ENCODE data around the gene ADGRA3.

ADGRA3 gene

DNA sequence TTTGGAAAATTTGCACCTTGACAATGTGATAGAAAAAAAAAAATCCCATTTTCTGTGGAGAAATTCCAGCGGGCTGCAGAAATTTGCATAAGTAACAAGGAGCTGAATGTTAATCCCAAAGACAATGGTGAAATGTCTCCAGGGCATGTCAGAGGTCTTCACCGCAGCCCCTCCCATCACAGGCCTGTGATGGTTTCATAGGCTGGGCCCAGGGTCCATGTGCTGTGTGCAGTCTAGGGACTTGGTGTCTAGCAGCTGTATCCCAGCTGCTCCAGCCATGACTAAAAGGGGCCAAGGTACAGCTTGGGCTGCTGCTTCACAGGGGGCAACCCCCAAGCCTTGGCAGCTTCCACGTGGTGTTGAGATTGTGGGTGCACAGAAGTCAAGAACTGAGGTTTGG is 85.2 kb downstream of the ADGRA3 start:
- H3K4me2 ChIP-seq = no peak overlapping the region

GRCh38 chr4:22428441-22428840 is 87.4 kb downstream of the ADGRA3 start:
- Histone ChIP-seq H3K27ac (no peak overlapping the region), H3K9ac (no peak overlapping the region), H3K36me3 (peaks cover 71% of the 10 kb centered on the region), H3K4me2 (no peak overlapping the region), H4K20me1 (no peaks in the 10 kb centered on the region), H3K27me3 (no peaks in the 10 kb centered on the region), H3K4me1 (no peaks in the 10 kb centered on the region), H3K4me3 (no peak overlapping the region), H3K9me3 (no peaks in the 10 kb centered on the region)
- TF ChIP-seq Cebpa-rat (IDR thresholded peaks at IDR 0.05) = no peak

More for the DNA sequence above, 85.2 kb downstream of the ADGRA3 start:
- no peak overlapping the region for H3K4me3 ChIP-seq
- no peak overlapping the region for H3K9ac ChIP-seq
- no peak overlapping the region for H3K27ac ChIP-seq
- peaks cover 76% of the 10 kb centered on the region for H3K36me3 ChIP-seq
- TF ChIP-seq Cebpa-rat (IDR thresholded peaks at IDR 0.05) = no peak
- no peaks in the 10 kb centered on the region for H3K9me3 ChIP-seq
- H3K4me1 ChIP-seq = no peaks in the 10 kb centered on the region
- H3K27me3 ChIP-seq = no peaks in the 10 kb centered on the region
- H4K20me1 ChIP-seq = no peaks in the 10 kb centered on the region

DNA sequence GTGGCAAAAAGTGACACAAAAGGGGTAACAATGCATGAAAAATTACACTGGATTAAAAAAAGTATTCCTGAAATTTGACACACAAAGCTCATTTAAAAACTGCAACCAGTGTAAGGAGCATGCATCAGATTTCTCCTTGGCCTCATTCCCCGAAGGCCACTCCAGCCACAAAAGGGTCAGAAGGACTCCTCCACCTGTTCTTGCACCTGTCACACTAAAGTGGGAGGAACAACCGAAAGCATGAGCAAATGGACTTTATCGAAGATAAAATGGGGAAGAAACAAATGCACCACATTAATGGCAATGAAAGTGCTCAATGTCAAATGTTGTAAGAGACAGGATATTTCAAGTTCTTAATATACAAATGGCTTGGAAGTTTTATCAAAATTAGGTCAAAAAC is 88.2 kb downstream of the ADGRA3 start:
- H4K20me1 ChIP-seq = no peaks in the 10 kb centered on the region
- no peak overlapping the region for H3K4me3 ChIP-seq
- no peaks in the 10 kb centered on the region for H3K27me3 ChIP-seq
- H3K4me2 ChIP-seq = no peak overlapping the region
- no peak overlapping the region for H3K9ac ChIP-seq
- H3K36me3 ChIP-seq = peaks cover 76% of the 10 kb centered on the region
- TF ChIP-seq Cebpa-rat (IDR thresholded peaks at IDR 0.05) = no peak
- no peak overlapping the region for H3K27ac ChIP-seq
- H3K4me1 ChIP-seq = no peaks in the 10 kb centered on the region
- no peaks in the 10 kb centered on the region for H3K9me3 ChIP-seq

GRCh38 chr4:22420291-22420690 is 95.6 kb downstream of the ADGRA3 start:
- H4K20me1 ChIP-seq = no peaks in the 10 kb centered on the region
- H3K4me3 ChIP-seq = no peak overlapping the region
- H3K9me3 ChIP-seq = no peaks in the 10 kb centered on the region
- H3K27ac ChIP-seq = no peak overlapping the region
- no peak for TF ChIP-seq Cebpa-rat (IDR thresholded peaks at IDR 0.05)
- no peaks in the 10 kb centered on the region for H3K4me1 ChIP-seq
- H3K27me3 ChIP-seq = no peaks in the 10 kb centered on the region
- no peak overlapping the region for H3K9ac ChIP-seq
- H3K4me2 ChIP-seq = no peak overlapping the region
- H3K36me3 ChIP-seq = peaks cover 68% of the 10 kb centered on the region

GRCh38 chr4:22417408-22417807 is 98.5 kb downstream of the ADGRA3 start:
- H3K27ac ChIP-seq = no peak overlapping the region
- no peak overlapping the region for H3K4me2 ChIP-seq
- H3K9me3 ChIP-seq = no peaks in the 10 kb centered on the region
- 0 out of 2 replicates have a peak, but pooled peaks cover 5% of the 10 kb centered on the region for H4K20me1 ChIP-seq
- H3K4me1 ChIP-seq = no peaks in the 10 kb centered on the region
- no peak for TF ChIP-seq Cebpa-rat (IDR thresholded peaks at IDR 0.05)
- no peak overlapping the region for H3K4me3 ChIP-seq
- H3K36me3 ChIP-seq = peaks cover 64% of the 10 kb centered on the region
- H3K27me3 ChIP-seq = no peaks in the 10 kb centered on the region
- H3K9ac ChIP-seq = no peak overlapping the region

DNA sequence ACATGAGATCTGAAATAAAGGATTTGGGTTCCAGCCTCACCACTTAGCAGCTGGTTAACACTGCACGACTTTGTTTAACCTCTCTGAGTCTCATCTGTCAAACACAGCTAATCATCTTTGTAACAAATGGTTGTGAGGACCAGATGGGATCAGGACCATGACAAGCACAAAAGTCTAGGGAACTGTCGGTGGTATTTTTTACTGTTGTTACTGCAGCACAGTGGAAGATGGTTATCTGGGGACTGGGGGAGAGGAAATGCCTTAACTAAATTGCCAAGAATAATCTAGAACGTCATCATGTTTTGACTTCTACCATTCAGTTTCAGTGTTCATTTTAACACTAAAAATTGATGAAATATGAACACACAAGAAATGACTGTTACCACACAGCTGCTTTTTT is 99.5 kb downstream of the ADGRA3 start:
- H3K9ac ChIP-seq = no peak overlapping the region
- no peak overlapping the region for H3K27ac ChIP-seq
- no peak overlapping the region for H3K4me2 ChIP-seq
- H3K27me3 ChIP-seq = no peaks in the 10 kb centered on the region
- peaks cover 59% of the 10 kb centered on the region for H3K36me3 ChIP-seq
- 0 out of 2 replicates have a peak, but pooled peaks cover 5% of the 10 kb centered on the region for H4K20me1 ChIP-seq
- no peaks in the 10 kb centered on the region for H3K4me1 ChIP-seq
- no peaks in the 10 kb centered on the region for H3K9me3 ChIP-seq
- TF ChIP-seq Cebpa-rat (IDR thresholded peaks at IDR 0.05) = no peak
- H3K4me3 ChIP-seq = no peak overlapping the region

GRCh38 chr4:22414833-22415232 is 101.0 kb downstream of the ADGRA3 start:
- H4K20me1 ChIP-seq = 0 out of 2 replicates have a peak, but pooled peaks cover 5% of the 10 kb centered on the region
- no peaks in the 10 kb centered on the region for H3K4me1 ChIP-seq
- no peak for TF ChIP-seq Cebpa-rat (IDR thresholded peaks at IDR 0.05)
- H3K9me3 ChIP-seq = no peaks in the 10 kb centered on the region
- no peaks in the 10 kb centered on the region for H3K27me3 ChIP-seq
- H3K27ac ChIP-seq = no peak overlapping the region
- no peak overlapping the region for H3K4me2 ChIP-seq
- H3K36me3 ChIP-seq = peaks cover 48% of the 10 kb centered on the region
- no peak overlapping the region for H3K4me3 ChIP-seq
- no peak overlapping the region for H3K9ac ChIP-seq

- H3K4me1 ChIP-seq = no peaks in the 10 kb centered on the region
- no peak overlapping the region for H3K27ac ChIP-seq
- no peak overlapping the region for H3K4me2 ChIP-seq
- 0 out of 2 replicates have a peak, but pooled peaks cover 5% of the 10 kb centered on the region for H4K20me1 ChIP-seq
- TF ChIP-seq Cebpa-rat (IDR thresholded peaks at IDR 0.05) = no peak
- H3K9ac ChIP-seq = no peak overlapping the region
- H3K27me3 ChIP-seq = no peaks in the 10 kb centered on the region
- no peak overlapping the region for H3K4me3 ChIP-seq
- no peaks in the 10 kb centered on the region for H3K9me3 ChIP-seq
- H3K36me3 ChIP-seq = peaks cover 48% of the 10 kb centered on the region
Observed at GRCh38 chr4:22413471-22413870, 102.4 kb downstream of the ADGRA3 start.

DNA sequence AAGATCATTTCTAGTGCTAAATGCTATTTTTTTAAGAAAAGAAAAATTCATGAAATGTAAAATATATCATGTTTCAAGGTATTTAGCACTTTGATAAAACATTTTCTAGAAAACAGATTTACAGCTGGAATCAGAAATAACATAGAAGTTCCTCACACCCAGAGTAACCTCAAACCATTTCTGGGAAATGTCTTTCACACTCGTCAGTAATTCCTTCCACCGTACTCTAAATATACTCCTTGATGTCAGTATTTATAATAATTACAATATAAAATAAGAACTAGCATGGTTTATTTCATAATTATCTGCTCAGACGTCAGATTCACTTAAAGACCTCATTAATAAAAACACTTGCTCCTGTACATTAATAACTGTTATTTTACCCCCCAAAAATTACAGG is 103.9 kb downstream of the ADGRA3 start:
- H3K4me2 ChIP-seq = no peak overlapping the region
- 0 out of 2 replicates have a peak, but pooled peaks cover 5% of the 10 kb centered on the region for H4K20me1 ChIP-seq
- no peak for TF ChIP-seq Cebpa-rat (IDR thresholded peaks at IDR 0.05)
- no peaks in the 10 kb centered on the region for H3K4me1 ChIP-seq
- H3K9ac ChIP-seq = no peak overlapping the region
- no peaks in the 10 kb centered on the region for H3K9me3 ChIP-seq
- H3K27ac ChIP-seq = no peak overlapping the region
- H3K36me3 ChIP-seq = peaks cover 39% of the 10 kb centered on the region
- H3K4me3 ChIP-seq = no peak overlapping the region
- no peaks in the 10 kb centered on the region for H3K27me3 ChIP-seq

DNA sequence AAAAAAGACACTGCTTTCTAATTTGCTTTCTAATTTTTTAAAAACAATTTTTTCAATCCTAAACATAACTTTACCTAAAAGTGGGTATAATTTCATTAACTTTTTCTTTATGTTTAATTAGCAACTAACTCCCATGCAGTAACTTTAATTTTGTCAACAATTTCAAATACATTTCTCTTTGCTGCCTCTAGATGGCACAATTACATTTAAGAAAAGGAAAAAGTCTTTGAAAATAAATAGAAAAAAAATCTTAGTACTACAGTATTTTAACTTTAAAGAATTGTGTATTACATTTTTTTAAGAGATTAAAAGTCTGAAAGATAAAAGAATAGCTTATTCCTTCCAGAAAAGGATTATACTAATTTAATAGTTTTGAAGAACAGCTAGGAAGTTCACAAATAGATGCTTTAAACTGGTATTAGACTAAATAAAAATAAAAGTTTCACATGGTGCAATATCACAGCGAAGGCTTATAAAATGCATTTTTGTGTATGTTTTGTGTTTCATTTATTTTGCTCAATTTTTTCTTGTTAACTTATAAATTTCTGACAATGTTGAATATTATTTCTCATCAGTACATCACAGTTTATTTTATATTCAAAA is 105.1 kb downstream of the ADGRA3 start:
- 0 out of 2 replicates have a peak, but pooled peaks cover 5% of the 10 kb centered on the region for H4K20me1 ChIP-seq
- TF ChIP-seq Cebpa-rat (IDR thresholded peaks at IDR 0.05) = no peak
- no peak overlapping the region for H3K4me3 ChIP-seq
- peaks cover 52% of the 10 kb centered on the region for H3K36me3 ChIP-seq
- no peaks in the 10 kb centered on the region for H3K27me3 ChIP-seq
- H3K4me2 ChIP-seq = no peak overlapping the region
- H3K9ac ChIP-seq = no peak overlapping the region
- H3K27ac ChIP-seq = no peak overlapping the region
- H3K4me1 ChIP-seq = no peaks in the 10 kb centered on the region
- no peaks in the 10 kb centered on the region for H3K9me3 ChIP-seq

DNA sequence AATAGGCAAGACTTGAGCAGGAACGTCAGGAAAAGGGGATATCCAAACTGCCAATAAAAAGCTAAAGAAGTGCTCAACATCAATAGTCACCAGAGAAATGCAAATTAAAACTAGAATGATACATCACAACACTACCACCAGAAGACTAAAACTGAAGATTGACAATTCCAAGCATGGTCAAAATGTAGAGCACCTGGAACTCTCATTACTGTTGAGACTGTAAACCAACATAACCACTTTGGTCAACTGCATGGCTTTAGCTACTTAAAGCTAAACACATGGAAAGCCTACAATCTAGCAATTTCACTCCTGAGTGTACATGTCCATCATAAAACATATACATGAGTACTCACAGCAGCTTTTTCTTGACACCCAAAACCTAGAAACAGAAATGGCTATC is 107.4 kb downstream of the ADGRA3 start:
- H3K27ac ChIP-seq = no peak overlapping the region
- H3K36me3 ChIP-seq = peaks cover 65% of the 10 kb centered on the region
- no peak overlapping the region for H3K4me3 ChIP-seq
- H3K9me3 ChIP-seq = no peaks in the 10 kb centered on the region
- no peaks in the 10 kb centered on the region for H4K20me1 ChIP-seq
- H3K27me3 ChIP-seq = no peaks in the 10 kb centered on the region
- no peak for TF ChIP-seq Cebpa-rat (IDR thresholded peaks at IDR 0.05)
- no peak overlapping the region for H3K4me2 ChIP-seq
- H3K4me1 ChIP-seq = no peaks in the 10 kb centered on the region
- H3K9ac ChIP-seq = no peak overlapping the region
